Tibial nerve (tissue), 4 donors: ENCODE data around the gene ANKRD36.
"Not testable (repeated sequence)": the region's sequence is repeated elsewhere in the genome, so short reads cannot be mapped to it uniquely, and the experiment has no call there.

ENCODE experiments used
- CTCF ChIP-seq, 5 experiments: fragments of 200-600 bp in 3 of 5; fragments of 450-650 bp in 2 of 5; sonication (generic) in 3 of 5; IDR thresholded peaks; one replicate each; pipeline ENCODE4 v1.5.1; 2016 to 2019; ENCODE audit warnings: antibody characterized with exemption in 5 of 5, mild to moderate bottlenecking in 3 of 5, moderate library complexity in 2 of 5
- EP300 ChIP-seq, 2 donors: sonication (generic); formaldehyde crosslinking; IDR thresholded peaks; one replicate each; pipeline ENCODE4 v1.6.1; 2017; ENCODE audit warnings: antibody characterized with exemption in 2 of 2, mild to moderate bottlenecking in 1 of 2

- not testable (repeated sequence) for TF ChIP-seq CTCF, EP300 (IDR thresholded peaks at IDR 0.05)
These were observed 1.7 kb upstream of the ANKRD36 start for GRCh38 chr2:97111246-97111645.
